ENCODE results near the gene MAGIX.
"Not testable (repeated sequence)": the region's sequence is repeated elsewhere in the genome, so short reads cannot be mapped to it uniquely, and the experiment has no call there.

The MAGIX gene

DNA sequence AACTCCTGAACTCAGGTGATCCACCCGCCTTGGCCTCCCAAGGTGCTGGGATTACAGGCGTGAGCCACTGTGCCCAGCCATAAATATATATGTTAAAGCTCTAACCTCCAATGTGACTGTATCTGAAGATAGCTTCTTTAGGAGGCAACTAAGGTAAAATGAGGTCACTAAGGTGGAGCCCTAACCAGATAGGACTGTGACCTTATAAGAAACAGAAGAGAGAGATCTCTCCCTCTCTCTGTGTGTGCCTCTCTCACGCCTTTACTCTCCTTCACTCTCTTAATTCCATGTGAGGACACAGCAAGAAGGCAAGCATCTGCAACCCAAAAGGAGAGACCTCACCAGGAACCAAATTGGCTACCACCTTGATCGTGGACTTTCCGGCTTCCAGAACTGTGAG is 926 bp upstream of the MAGIX start:
- no peak for DNase-seq

DNA sequence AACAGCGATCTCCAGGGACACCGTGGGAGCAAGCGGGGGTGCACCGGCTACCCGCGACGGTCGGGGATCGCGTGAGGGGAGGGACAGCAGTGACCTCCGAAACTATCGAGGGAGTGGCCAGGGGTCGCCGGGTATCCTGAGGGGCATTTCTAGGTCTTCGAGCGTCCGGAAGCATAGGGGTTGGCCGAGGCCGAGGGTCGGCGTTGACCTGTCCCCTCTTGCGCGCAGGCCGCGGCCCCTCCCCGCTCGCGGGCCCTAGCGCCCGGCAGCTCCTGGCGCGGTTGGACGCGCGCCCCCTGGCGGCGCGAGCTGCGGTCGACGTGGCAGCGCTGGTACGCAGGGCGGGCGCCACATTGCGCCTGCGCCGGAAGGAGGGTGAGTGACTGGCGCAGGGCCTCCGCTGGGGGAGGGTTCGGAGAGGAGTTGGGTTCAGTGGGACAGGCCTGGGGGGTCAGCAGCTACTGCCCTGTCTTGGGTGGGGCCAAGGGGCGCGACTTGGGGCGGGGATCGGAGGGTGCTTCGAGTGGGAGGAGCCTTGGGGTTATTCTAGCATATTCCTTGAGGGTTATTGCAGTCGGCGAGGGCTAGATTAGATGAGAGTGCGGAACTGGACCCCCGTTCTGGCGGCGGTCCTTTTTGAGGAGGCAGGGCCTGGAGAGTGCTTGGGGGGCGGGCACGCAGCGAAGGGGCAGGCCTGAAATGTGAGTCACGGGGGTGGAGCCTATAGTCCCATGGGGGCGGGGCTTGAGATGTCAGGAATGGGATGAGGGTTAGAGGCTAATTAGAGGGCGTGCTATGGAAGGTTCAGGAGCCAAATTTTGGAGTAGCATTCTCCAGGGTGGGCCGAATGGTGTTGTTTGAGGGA is 1.2 kb downstream of the MAGIX start:
- no peak for DNase-seq

DNA sequence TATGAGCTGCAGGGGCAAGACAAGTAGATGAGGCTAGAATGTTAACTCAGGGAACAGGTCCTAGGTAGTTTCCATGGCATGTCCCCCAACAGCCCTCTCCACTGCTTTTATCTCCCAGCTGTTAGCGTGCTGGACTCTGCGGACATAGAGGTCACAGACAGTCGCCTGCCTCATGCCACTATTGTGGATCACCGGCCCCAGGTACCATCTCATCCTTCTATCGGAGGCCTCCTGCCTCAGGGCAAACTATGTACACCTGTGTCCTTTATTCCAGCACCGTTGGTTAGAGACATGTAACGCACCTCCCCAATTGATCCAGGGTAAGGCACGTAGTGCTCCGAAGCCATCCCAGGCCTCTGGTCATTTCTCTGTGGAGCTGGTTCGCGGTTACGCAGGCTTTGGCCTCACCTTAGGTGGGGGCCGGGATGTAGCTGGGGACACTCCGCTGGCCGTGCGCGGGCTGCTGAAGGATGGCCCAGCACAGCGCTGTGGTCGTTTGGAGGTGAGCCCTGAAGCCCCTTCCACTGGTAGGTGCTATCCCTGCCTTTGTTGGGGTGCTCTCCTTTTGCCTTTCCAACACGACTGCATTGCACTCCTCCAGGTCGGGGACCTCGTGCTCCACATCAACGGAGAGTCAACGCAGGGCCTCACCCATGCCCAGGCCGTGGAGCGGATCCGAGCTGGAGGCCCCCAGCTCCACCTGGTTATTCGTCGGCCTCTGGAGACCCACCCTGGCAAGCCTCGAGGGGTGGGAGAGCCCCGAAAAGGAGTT is 2.2 kb downstream of the MAGIX start:
- DNase-seq = no peak

DNA sequence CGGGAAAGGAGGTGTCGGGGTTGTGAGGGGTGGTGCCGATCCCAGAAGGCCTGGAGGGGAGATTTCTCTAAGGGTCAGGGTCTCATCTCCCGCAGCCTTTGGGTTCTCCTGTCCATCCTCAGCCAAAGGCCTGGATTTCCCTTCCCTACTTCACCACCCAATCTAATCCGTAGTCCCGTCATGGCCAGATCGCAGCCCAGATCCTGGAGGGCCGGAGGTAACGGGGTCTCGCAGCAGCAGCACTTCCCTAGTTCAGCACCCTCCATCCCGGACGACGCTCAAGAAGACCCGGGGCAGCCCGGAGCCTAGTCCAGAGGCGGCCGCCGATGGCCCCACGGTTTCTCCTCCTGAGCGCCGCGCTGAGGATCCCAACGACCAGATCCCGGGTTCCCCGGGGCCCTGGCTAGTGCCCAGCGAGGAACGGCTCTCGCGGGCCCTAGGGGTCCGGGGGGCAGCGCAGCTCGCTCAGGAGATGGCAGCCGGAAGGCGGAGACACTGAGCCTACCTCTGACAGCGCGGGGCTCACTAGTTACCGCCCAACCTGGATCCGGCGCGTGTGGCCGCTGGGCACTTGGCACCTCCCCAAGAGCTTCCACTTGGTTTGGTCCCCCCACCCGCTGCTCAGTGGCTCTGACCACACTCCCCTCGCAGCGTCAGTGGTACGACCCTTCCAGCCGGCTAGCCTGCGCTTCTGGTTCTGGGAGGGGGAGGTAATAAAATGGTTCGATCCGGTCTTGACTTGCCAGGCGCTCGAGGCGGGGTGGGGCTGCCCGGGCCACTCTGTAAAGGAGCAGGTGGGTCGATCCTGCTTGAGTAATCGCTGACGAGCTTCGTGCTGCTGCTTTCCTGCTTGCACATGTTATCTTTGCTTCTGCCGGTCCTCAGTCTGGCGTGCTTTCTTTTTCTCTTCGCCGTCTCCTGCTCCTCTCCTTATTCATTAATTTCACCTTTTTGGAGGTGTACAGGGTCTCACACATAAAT is 3.6 kb downstream of the MAGIX start:
- peak; percentile 63 for DNase-seq

DNA sequence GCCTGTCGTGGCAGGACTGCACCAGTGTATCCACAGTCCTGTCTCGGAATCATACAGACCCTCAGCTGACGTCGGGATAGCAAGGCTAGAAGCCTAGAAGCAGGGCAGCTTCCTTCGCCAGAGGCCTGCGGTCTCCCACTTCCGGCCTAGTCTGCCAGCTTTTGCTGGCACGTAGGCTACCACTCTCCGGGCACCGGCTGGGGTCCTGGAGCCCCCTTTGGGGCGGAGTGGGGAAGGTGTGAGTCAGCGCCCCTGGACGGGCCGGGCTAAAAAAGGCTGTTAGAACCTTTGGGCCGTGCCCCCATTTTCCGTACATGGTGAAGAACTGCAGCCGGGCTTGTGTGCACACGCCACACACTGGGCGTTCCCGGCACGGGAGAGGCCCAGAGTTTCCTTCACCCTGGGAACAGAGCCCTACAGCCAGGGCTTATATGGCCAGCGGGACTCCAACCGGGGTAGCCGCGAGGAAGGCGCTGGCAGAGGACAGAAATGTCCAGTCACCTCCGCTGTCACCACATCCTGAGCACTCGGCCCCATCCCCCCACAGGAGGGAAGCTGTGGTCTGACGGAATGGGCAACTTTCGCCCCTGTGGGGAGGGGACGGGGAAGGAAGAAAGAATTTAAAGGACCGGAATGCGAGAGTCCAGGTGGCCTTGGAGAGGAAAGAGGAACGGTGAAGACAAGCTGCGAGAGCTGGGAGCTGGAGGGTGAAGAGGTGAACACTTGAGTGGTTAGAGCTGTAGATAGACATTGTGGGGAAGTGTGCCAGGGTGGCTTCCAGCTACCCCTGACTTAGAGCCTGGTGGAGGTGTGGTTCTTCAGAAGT is 4.6 kb downstream of the MAGIX start:
- DNase-seq = peak; percentile 36

GRCh38 chrX:49167740-49168108 is 5.2 kb downstream of the MAGIX start:
- no peak for DNase-seq

DNA sequence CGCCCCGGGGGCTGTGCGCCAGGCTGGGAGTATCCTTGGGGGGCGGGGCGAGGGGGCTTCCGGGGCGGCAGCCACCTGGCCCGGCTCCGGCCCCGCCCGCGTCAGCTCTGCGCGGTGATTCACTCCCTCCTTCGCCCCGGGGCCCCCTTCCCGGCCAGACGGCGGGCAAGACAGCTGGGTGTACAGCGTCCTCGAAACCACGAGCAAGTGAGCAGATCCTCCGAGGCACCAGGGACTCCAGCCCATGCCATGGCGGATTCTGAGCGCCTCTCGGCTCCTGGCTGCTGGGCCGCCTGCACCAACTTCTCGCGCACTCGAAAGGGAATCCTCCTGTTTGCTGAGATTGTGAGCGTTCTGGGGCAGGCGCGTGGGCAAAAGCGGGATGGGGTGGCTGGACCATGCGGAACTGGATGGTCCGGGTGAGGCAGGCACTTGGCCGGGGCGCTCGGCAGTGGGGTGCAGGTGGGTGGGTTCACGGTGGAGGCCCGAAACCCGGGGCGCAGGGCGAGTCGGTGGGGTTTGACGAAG is 9.3 kb downstream of the MAGIX start, which contains the start of gene PLP2:
Gene PLP2, plus strand, starts transcription at position 147 of the 528 bp plus-strand sequence. Its CDS starts 103 bp downstream, at position 250.
- DNase-seq = no peak

GRCh38 chrX:49172280-49172780 is 9.8 kb downstream of the MAGIX start:
- DNase-seq = peak; percentile 2

DNA sequence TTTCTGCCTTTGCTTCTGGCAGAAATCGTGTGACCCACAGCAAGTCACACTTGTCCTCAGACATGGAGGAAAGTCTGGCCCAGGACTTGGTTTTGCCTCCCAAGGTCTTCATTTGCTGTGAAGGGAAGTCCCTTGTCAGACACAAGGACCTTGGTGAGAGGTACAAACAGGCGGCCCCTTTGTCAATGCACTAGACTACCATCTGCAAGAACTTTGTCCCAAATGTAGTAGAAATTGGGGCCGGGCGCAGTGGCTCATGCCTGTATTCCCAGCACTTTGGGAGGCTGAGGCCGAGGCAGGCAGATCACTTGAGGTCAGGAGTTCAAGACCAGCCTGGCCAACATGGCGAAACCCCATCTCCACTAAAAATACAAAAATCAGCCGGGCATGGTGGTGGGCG is 11.0 kb downstream of the MAGIX start:
- DNase-seq = not testable (repeated sequence)

DNA sequence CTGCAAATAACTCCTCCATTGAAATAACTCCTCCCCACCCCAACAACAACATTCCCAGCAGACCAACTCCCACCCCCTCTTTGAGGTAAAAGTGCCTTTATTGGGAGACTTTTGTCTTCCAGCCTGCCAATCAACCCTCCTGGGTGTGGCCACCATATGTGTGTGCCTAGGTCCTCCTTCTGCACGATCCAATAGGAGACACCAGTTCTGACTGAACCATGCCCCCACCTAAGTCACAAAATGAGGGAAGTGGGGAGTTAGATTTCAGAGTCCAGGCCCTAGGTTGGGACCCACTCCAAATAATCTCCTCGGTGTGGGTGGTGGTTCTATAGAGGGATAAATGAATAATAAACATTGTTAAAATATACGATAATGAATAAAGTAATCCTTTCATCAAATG is 12.2 kb downstream of the MAGIX start:
- DNase-seq = no peak

DNA sequence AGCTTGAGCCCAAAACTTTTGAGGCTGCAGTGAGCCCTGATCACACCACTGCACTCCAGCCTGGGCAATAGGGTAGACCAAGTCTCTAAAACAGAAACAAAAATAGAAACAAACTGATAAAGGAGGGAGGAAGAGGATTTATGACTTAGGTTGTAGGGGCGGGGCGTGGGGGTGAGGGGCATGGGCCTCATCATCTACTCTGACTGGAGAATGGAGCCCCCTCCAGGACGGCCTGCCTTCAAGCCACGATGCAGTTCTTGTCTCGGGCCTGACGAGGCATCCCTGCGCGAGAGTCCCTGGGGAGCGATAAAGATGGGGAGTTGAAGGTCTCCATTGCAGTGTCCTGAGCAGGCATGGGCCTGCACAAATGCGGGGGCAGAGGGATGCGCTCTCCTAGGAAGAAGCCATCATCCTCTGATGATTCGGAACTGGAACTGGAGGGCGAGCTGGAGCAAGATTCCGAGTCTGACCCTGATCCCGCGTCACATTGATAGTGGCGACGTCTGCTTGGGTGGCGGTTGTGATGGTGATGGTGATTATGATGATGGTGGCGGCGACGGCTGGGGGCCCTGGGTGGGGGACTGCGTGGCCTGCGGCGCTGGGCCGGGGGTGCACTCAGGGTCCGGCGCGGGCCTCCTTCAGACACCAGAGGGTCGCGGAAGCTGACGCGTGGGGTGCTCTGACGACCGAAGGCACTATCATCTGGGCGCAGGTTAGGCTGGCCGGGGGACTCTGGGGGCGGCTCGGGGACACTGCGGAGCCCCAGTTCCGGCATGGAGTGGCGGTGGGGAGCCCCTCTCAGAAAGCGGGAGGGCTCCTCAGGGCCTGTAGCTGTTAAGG is 13.1 kb downstream of the MAGIX start:
- DNase-seq = no peak

GRCh38 chrX:49176421-49177326 is 14.1 kb downstream of the MAGIX start:
- no peak for DNase-seq

DNA sequence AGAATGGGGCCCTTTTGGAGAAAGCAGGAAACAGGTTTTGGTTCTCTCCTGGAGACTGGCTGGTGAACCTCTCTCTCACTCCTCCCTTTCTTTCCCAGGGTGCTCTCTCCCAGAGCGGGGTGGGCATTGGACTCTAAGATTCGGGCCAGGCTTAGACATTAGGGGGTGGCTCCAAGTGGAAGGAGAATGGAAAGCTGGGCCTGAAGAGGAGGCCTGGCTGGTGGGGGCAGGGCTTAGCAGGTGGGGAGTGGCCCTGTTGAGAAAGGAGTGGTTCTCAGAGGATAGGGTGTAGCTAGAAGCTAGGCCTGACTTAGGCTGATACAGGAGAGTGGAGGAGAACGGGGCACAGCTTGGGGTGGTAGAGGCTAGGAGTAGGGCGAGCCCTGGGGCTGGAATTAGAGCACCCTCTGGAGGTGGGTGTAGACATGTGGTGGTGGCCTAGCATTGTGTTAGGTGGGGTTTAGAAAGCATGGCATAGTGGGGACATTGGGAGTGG is 14.8 kb downstream of the MAGIX start:
- no peak for DNase-seq

- no peak for DNase-seq
Measured at GRCh38 chrX:49177873-49178480, 15.4 kb downstream of the MAGIX start.

DNA sequence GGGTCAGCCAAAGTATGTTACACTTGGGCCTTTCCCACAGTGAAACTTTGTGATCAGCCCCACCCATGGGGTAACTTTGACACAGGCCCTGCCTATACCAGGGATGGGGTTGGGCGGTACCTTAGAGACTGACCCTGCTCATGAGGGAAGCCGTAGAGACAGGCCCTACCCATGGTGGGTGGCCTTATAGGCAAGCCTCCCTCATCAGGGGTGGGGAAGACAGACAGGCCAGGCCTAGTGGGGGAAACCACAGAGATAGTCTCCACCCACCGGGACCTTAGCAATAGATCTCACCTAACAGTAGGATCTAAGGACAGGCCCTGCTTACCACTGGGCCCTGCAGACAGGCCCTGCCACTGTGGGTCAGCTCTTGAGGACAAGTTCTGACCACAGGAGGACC is 16.0 kb downstream of the MAGIX start:
- no peak for DNase-seq

DNA sequence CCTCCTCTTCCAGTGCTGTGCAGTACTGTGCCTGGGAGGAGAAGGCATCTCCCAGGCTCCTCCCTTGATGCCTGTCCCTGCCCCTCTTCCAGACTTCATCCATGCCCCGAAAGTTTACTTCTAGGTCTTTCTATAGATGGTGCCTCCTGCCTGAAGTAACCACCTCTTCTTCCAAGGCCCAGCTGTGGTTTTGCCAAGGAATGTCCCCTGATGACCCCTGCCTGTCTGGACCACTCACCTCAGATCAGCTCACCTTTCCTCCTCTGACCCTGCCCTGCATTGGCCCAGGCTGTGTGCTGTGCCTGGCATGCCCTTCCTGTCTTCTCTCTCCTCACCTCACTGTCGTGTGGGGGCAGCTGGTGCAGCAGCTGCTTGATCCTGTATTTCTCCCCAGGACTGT is 16.8 kb downstream of the MAGIX start:
- no peak for DNase-seq

GRCh38 chrX:49183701-49184281 is 21.2 kb downstream of the MAGIX start:
- no peak for DNase-seq
